ENCODE results near the gene KCNAB1.
"Not testable (repeated sequence)": the region's sequence is repeated elsewhere in the genome, so short reads cannot be mapped to it uniquely, and the experiment has no call there.

- TF ChIP-seq POLR2A, CTCF (IDR thresholded peaks at IDR 0.05): not testable (repeated sequence)
These were observed 110.8 kb downstream of the KCNAB1 start for GRCh38 chr3:156231221-156231620.

All from breast epithelium (tissue), 3 donors.